Endodermal cell (in vitro differentiated cells): ENCODE measurements around the gene TGM4. TPM values are rescaled to one million over a fixed set of nuclear protein-coding genes. Genes with fewer than 3 reads are reported as not detected.

ENCODE experiments used
- DNase-seq: peaks from one replicate; pipeline ENCODE4 v3.0.0-alpha.2; 2017
- H3K27ac ChIP-seq: 2 replicates; pipeline ENCODE4 v1.5.1; 2013; ENCODE audit warnings: mild to moderate bottlenecking, low read depth, low read length, moderate library complexity
- H3K27me3 ChIP-seq: 2 replicates; pipeline ENCODE4 v1.6.1; 2013; ENCODE audit warnings: mild to moderate bottlenecking, low read length, moderate library complexity; ENCODE audit not compliant: insufficient read depth, control insufficient read depth, poor library complexity, severe bottlenecking
- H3K36me3 ChIP-seq: 2 replicates; pipeline ENCODE4 v1.7.0; 2013; ENCODE audit warnings: mild to moderate bottlenecking, low read length, moderate library complexity; ENCODE audit not compliant: control insufficient read depth, insufficient read depth
- H3K4me1 ChIP-seq: one replicate; pipeline ENCODE4 v1.7.0; 2013; ENCODE audit warnings: low read length; ENCODE audit not compliant: control insufficient read depth, insufficient read depth
- H3K4me3 ChIP-seq: 2 replicates; pipeline ENCODE4 v1.5.1; 2013; ENCODE audit warnings: mild to moderate bottlenecking, low read length, moderate library complexity
- H3K9ac ChIP-seq: 2 replicates; pipeline ENCODE4 v1.6.1; 2013; ENCODE audit warnings: mild to moderate bottlenecking, low read length, moderate library complexity; ENCODE audit not compliant: poor library complexity, severe bottlenecking; ENCODE audit errors: extremely low read depth
- H3K9me3 ChIP-seq: 2 replicates; pipeline ENCODE4 v1.6.1; 2013; ENCODE audit warnings: mild to moderate bottlenecking, low read length, moderate library complexity; ENCODE audit not compliant: control insufficient read depth
- H3K27ac Mint-ChIP-seq: 2 replicates; pipeline ENCODE4 v1.8.0; 2020; ENCODE audit warnings: mixed read lengths
- H3K27me3 Mint-ChIP-seq: 2 replicates; pipeline ENCODE4 v1.8.0; 2021; ENCODE audit warnings: mild to moderate bottlenecking, mixed read lengths; ENCODE audit not compliant: insufficient read depth
- H3K36me3 Mint-ChIP-seq: 2 replicates; pipeline ENCODE4 v1.8.0; 2020; ENCODE audit warnings: low read depth, mixed read lengths
- H3K4me1 Mint-ChIP-seq: 2 replicates; pipeline ENCODE4 v1.8.0; 2020; ENCODE audit warnings: mixed read lengths
- H3K4me3 Mint-ChIP-seq: 2 replicates; pipeline ENCODE4 v1.8.0; 2020; ENCODE audit warnings: mild to moderate bottlenecking, moderate library complexity, mixed read lengths
- H3K9me3 Mint-ChIP-seq: 2 replicates; pipeline ENCODE4 v1.8.0; 2020; ENCODE audit warnings: mild to moderate bottlenecking, mixed read lengths
- WGBS, 2 experiments: methylation state at CpG; one replicate each; pipeline versions ENCODE4 v1.1.5 to v1.1.7; 2013; ENCODE audit warnings: missing lambda C conversion rate in 2 of 2, mixed read lengths in 1 of 2; ENCODE audit not compliant: insufficient coverage in 1 of 2, insufficient read length in 1 of 2; 5-methylcytosine and 5-hydroxymethylcytosine counted together
- total RNA-seq, 2 donors: library from RNA; stranded (reverse); fragmentation: NEBNext Ultra II Directional in 1 of 2; extraction: Animal tissue kit (Norgen Biotek cat#: 25700) in 1 of 2; gene quantifications; 2 replicates in 1 of 2; 3 replicates in 1 of 2; pipeline ENCODE4 v1.2.1, GENCODE V29; 2021
- TF ChIP-seq, protein P1 (sequence below): fragments of 200-600 bp; sonication (generic); conservative IDR thresholded peaks from 2 replicates; pipeline ENCODE4 v1.5.0; 2021; ENCODE audit warnings: antibody characterized with exemption, mild to moderate bottlenecking

The TGM4 gene
- total RNA-seq, 2 donors from 2014 or later, result not detected

DNA sequence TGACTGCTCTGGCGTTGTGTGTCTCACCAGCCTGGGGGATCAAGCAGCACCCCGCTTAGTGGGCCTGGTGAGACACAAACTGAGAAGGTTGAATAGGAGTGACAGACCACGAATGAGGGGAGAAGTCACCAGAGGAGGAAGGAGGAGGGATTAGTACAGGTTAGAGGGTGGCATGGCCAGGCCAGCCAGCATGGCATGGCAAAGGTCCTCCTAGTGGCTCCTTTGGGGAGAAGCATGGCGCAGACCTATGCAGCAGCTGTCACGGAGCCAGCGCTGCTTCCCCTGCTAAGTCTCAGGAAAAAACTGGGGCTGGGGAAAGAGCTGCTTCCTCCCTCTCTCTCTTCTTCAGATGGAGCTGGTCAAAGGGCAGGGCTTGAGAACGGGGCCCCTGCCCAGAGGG lies 53.0 kb downstream of the TGM4 start:
- no peaks in the 10 kb centered on the region for H3K27me3 ChIP-seq
- H3K27me3 Mint-ChIP-seq, result no peaks in the 10 kb centered on the region
- peaks cover 9% of the 10 kb centered on the region for H3K4me1 Mint-ChIP-seq
- H3K9ac ChIP-seq, result no peak overlapping the region
- DNase-seq, result no peak
- no peak overlapping the region for H3K27ac Mint-ChIP-seq
- no peak overlapping the region for H3K27ac ChIP-seq
- WGBS, 2 experiments, result 94 to 100% methylated on average over 6 to 7 of the region's 7 CpGs
- peaks cover 47% of the 10 kb centered on the region for H3K36me3 ChIP-seq
- H3K4me3 ChIP-seq, result no peak overlapping the region
- TF ChIP-seq, protein P1, sequence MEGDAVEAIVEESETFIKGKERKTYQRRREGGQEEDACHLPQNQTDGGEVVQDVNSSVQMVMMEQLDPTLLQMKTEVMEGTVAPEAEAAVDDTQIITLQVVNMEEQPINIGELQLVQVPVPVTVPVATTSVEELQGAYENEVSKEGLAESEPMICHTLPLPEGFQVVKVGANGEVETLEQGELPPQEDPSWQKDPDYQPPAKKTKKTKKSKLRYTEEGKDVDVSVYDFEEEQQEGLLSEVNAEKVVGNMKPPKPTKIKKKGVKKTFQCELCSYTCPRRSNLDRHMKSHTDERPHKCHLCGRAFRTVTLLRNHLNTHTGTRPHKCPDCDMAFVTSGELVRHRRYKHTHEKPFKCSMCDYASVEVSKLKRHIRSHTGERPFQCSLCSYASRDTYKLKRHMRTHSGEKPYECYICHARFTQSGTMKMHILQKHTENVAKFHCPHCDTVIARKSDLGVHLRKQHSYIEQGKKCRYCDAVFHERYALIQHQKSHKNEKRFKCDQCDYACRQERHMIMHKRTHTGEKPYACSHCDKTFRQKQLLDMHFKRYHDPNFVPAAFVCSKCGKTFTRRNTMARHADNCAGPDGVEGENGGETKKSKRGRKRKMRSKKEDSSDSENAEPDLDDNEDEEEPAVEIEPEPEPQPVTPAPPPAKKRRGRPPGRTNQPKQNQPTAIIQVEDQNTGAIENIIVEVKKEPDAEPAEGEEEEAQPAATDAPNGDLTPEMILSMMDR, result peak; percentile 47
- no peak overlapping the region for H3K4me3 Mint-ChIP-seq
- no peaks in the 10 kb centered on the region for H3K9me3 Mint-ChIP-seq
- peaks cover 52% of the 10 kb centered on the region for H3K36me3 Mint-ChIP-seq
- no peaks in the 10 kb centered on the region for H3K9me3 ChIP-seq
- H3K4me1 ChIP-seq, result peaks cover 3% of the 10 kb centered on the region

DNA sequence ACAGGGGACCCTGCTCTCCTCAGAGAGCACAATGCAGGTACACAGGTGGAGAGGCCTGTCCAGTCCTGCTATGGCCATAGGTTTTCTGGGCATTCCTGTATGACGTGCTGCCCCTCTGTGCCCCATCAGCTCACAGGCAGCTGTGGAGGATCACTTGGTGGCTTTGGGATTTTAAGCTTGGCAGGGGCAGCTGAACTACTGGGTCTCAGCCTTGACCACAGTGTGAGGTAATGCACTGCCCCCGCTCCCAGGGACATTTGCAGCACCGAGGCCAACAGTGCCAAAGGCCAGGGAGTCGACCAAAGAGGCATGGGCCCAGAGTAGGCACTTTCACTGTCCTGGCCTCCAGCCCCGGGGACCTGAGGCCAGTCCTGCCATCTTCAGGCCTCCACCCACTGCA lies 55.4 kb downstream of the TGM4 start:
- Mint-ChIP-seq H3K36me3 (peaks cover 71% of the 10 kb centered on the region), H3K27me3 (no peaks in the 10 kb centered on the region), H3K9me3 (no peaks in the 10 kb centered on the region), H3K4me1 (peaks cover 30% of the 10 kb centered on the region), H3K4me3 (no peak overlapping the region), H3K27ac (no peak overlapping the region)
- no peak for DNase-seq
- peaks cover 6% of the 10 kb centered on the region for H3K4me1 ChIP-seq
- no peak overlapping the region for H3K9ac ChIP-seq
- 82 to 91% methylated on average over 2 to 5 of the region's 5 CpGs for WGBS, 2 experiments
- TF ChIP-seq, protein P1, result no peak
- peaks cover 55% of the 10 kb centered on the region for H3K36me3 ChIP-seq
- H3K4me3 ChIP-seq, result no peak overlapping the region
- H3K27me3 ChIP-seq, result no peaks in the 10 kb centered on the region
- H3K9me3 ChIP-seq, result no peaks in the 10 kb centered on the region
- no peak overlapping the region for H3K27ac ChIP-seq

DNA sequence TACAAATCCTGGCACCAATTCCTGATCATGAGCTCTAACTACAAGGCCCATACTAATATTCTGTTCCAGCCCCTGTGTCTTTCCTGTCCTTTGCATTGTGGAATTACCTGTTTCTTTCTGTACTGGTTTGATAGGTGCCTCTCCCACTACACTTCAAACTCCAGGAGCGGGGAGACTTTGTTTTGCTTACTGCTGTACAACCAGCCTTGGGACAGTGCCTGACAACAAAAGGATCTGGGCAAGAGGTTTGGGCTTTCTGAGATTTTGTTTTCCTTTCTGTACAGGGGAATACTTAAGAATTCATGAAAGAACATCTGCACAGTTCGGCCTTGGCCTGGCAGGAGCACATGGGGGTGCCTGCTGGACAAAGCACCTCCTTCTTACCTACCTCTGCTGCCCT lies 56.5 kb downstream of the TGM4 start:
- Histone ChIP-seq H3K36me3 (peaks cover 57% of the 10 kb centered on the region), H3K9me3 (no peaks in the 10 kb centered on the region), H3K4me3 (no peak overlapping the region), H3K9ac (no peak overlapping the region), H3K4me1 (peaks cover 6% of the 10 kb centered on the region), H3K27ac (no peak overlapping the region), H3K27me3 (no peaks in the 10 kb centered on the region)
- Mint-ChIP-seq H3K4me3 (no peak overlapping the region), H3K4me1 (peaks cover 30% of the 10 kb centered on the region), H3K9me3 (no peaks in the 10 kb centered on the region), H3K27me3 (no peaks in the 10 kb centered on the region), H3K27ac (no peak overlapping the region), H3K36me3 (peaks cover 73% of the 10 kb centered on the region)
- DNase-seq, result no peak
- 92 to 100% methylated on average over 1 to 2 of the region's 2 CpGs for WGBS, 2 experiments
- TF ChIP-seq, protein P1, result no peak
